ENCODE measurements around the gene PLXNB3. TPM values are rescaled to one million over a fixed set of nuclear protein-coding genes. Genes with fewer than 3 reads are reported as not detected.

PLXNB3 gene
- polyA plus RNA-seq, 1 donor from 2014 or later = 0.48 TPM

- no peak overlapping the region for H3K27ac ChIP-seq (ENCODE audit: low read length)
- no peak overlapping the region for H3K4me2 ChIP-seq (ENCODE audit: low read length)
- no peaks in the 10 kb centered on the region for H3F3A ChIP-seq (ENCODE audit: insufficient read depth, low read length, poor library complexity, severe bottlenecking)
- no peaks in the 10 kb centered on the region for H4K20me1 ChIP-seq (ENCODE audit: insufficient read depth)
- no peak overlapping the region for H3K9ac ChIP-seq (ENCODE audit: low read length)
- H2AFZ ChIP-seq (ENCODE audit: low read depth, low read length) = no peak overlapping the region
- no peaks in the 10 kb centered on the region for H3K36me3 ChIP-seq (ENCODE audit: insufficient read depth, low read length)
- H3K9me3 ChIP-seq (ENCODE audit: low read length) = no peaks in the 10 kb centered on the region
- H3K79me2 ChIP-seq (replicated peaks; ENCODE audit: insufficient read depth, low read length) = no peaks in the 10 kb centered on the region
- no peaks in the 10 kb centered on the region for H3K9me2 ChIP-seq (ENCODE audit: insufficient read depth, low read length)
- no peak overlapping the region for H3K4me3 ChIP-seq (ENCODE audit: low read length)
- TF ChIP-seq TAF1 (IDR thresholded peaks at IDR 0.05; ENCODE audit: low read depth) = no peak
- no peak for TF ChIP-seq POLR2AphosphoS5 (IDR thresholded peaks at IDR 0.05)
- no peak for TF ChIP-seq RAD21 (conservative IDR thresholded peaks at IDR 0.05)
- no peak for TF ChIP-seq CTCF (IDR thresholded peaks at IDR 0.05; ENCODE audit: poor library complexity, severe bottlenecking)
- no peak for TF ChIP-seq EZH2 (IDR thresholded peaks at IDR 0.05; ENCODE audit: borderline replicate concordance, insufficient read depth, low read length, poor library complexity, severe bottlenecking)
- no peak for TF ChIP-seq SMC3 (conservative IDR thresholded peaks at IDR 0.05; ENCODE audit: poor library complexity)
- no peaks in the 10 kb centered on the region for H3K27me3 ChIP-seq (ENCODE audit: insufficient read depth, low read depth, low read length)
These were observed 32.8 kb upstream of the PLXNB3 start for GRCh38 chrX:153731117-153731844.

GRCh38 chrX:153731845-153732215 lies 32.2 kb upstream of the PLXNB3 start:
- Histone ChIP-seq H3K27ac (ENCODE audit: low read length) (no peak overlapping the region), H3K4me2 (ENCODE audit: low read length) (no peak overlapping the region), H2AFZ (ENCODE audit: low read depth, low read length) (no peak overlapping the region), H3K4me3 (ENCODE audit: low read length) (no peak overlapping the region), H3K9ac (ENCODE audit: low read length) (no peak overlapping the region), H3K27me3 (ENCODE audit: insufficient read depth, low read depth, low read length) (no peaks in the 10 kb centered on the region), H3K79me2 (replicated peaks; ENCODE audit: insufficient read depth, low read length) (no peaks in the 10 kb centered on the region), H3K36me3 (ENCODE audit: insufficient read depth, low read length) (no peaks in the 10 kb centered on the region), H4K20me1 (ENCODE audit: insufficient read depth) (no peaks in the 10 kb centered on the region), H3K9me2 (ENCODE audit: insufficient read depth, low read length) (no peaks in the 10 kb centered on the region), H3F3A (ENCODE audit: insufficient read depth, low read length, poor library complexity, severe bottlenecking) (no peaks in the 10 kb centered on the region), H3K9me3 (ENCODE audit: low read length) (no peaks in the 10 kb centered on the region)
- no peak for TF ChIP-seq EZH2 (IDR thresholded peaks at IDR 0.05; ENCODE audit: borderline replicate concordance, insufficient read depth, low read length, poor library complexity, severe bottlenecking)
- no peak for TF ChIP-seq POLR2AphosphoS5 (IDR thresholded peaks at IDR 0.05)
- no peak for TF ChIP-seq EP300 (conservative IDR thresholded peaks at IDR 0.05; ENCODE audit: poor library complexity, severe bottlenecking)
- TF ChIP-seq SMC3 (conservative IDR thresholded peaks at IDR 0.05; ENCODE audit: poor library complexity) = no peak
- TF ChIP-seq MXI1 (conservative IDR thresholded peaks at IDR 0.05; ENCODE audit: poor library complexity, severe bottlenecking) = no peak
- no peak for TF ChIP-seq CTCF (IDR thresholded peaks at IDR 0.05; ENCODE audit: poor library complexity, severe bottlenecking)
- no peak for TF ChIP-seq REST (IDR thresholded peaks at IDR 0.05; ENCODE audit: borderline replicate concordance)
- no peak for TF ChIP-seq RAD21 (conservative IDR thresholded peaks at IDR 0.05)
- no peak for TF ChIP-seq TAF1 (IDR thresholded peaks at IDR 0.05; ENCODE audit: low read depth)

All from neural cell (in vitro differentiated cells).